H1 (cell line): ENCODE results near the gene AKR1B15. TPM values are rescaled to one million over a fixed set of nuclear protein-coding genes. Genes with fewer than 3 reads are reported as not detected.
A peak's percentile ranks its signal among the peaks of the same experiment; 100 is the strongest.

Source experiments
- CTCF ChIA-PET: fragments of 300-600 bp; sonication (Branson Sonifier 250); formaldehyde crosslinking; loops from one replicate; lab custom pipeline; 2021; ENCODE audit not compliant: partially characterized antibody; lab: Charles Lee
- POLR2A ChIA-PET: fragments of 300-600 bp; sonication (Branson Sonifier 250); formaldehyde crosslinking; loops from one replicate; lab custom pipeline; 2021; ENCODE audit warnings: inconsistent platforms; ENCODE audit not compliant: partially characterized antibody; lab: Charles Lee
- DNase-seq, 2 experiments: peaks; one replicate each; pipeline versions ENCODE4 v3.0.0 to v3.0.0-alpha.2; 2010 to 2022; ENCODE audit warnings: low spot score in 2 of 2, low read depth in 1 of 2, mixed read lengths in 1 of 2
- FAIRE-seq: peaks from 2 replicates; lab custom pipeline; 2011; peaks lifted over from hg19 to GRCh38; lab: Jason Lieb, UNC
- H2AFZ ChIP-seq: 2 replicates; pipeline ENCODE4 v1.8.1; 2012; ENCODE audit warnings: low read length, inconsistent platforms
- H2AK5ac ChIP-seq: 2 replicates; pipeline ENCODE4 v1.6.1; 2013; ENCODE audit warnings: low read depth, low read length
- H2BK120ac ChIP-seq: replicated peaks from 2 replicates; pipeline ENCODE3; 2013; ENCODE audit warnings: low read depth, low read length, inconsistent platforms
- H2BK12ac ChIP-seq: 2 replicates; pipeline ENCODE4 v1.6.1; 2013; ENCODE audit warnings: low read depth, low read length
- H2BK15ac ChIP-seq: 2 replicates; pipeline ENCODE4 v1.6.1; 2013; ENCODE audit warnings: low read length
- H2BK20ac ChIP-seq: 2 replicates; pipeline ENCODE4 v1.6.1; 2013; ENCODE audit warnings: low read length
- H2BK5ac ChIP-seq: 2 replicates; pipeline ENCODE4 v1.6.1; 2013; ENCODE audit warnings: low read depth, low read length
- H3K14ac ChIP-seq: 2 replicates; pipeline ENCODE4 v1.6.1; 2013; ENCODE audit warnings: inconsistent platforms; ENCODE audit not compliant: insufficient read length
- H3K18ac ChIP-seq: 2 replicates; pipeline ENCODE4 v1.6.1; 2013; ENCODE audit warnings: low read length; ENCODE audit errors: extremely low read depth
- H3K23ac ChIP-seq: 2 replicates; pipeline ENCODE4 v1.6.1; 2013; ENCODE audit warnings: inconsistent platforms; ENCODE audit not compliant: insufficient read length
- H3K23me2 ChIP-seq: 2 replicates; pipeline ENCODE4 v1.6.1; 2013; ENCODE audit warnings: low read depth, low read length
- H3K27ac ChIP-seq: 2 replicates; pipeline ENCODE4 v1.6.1; 2011; ENCODE audit warnings: low read depth, low read length, inconsistent platforms
- H3K27me3 ChIP-seq, 4 experiments: replicated peaks in 1 of 4; 1 replicate in 1 of 4; 2 replicates in 3 of 4; pipeline versions ENCODE4 v1.6.1 to v1.8.1; 2011 to 2013; ENCODE audit warnings: low read length in 3 of 4, mild to moderate bottlenecking in 3 of 4, inconsistent platforms in 2 of 4, mixed read lengths in 2 of 4, moderate library complexity in 1 of 4; ENCODE audit not compliant: control insufficient read depth in 3 of 4, insufficient read depth in 3 of 4; ENCODE audit errors: extremely low read depth in 1 of 4
- H3K36me3 ChIP-seq, 4 experiments: 2 replicates each; pipeline versions ENCODE4 v1.6.1 to v1.8.1; 2011 to 2013; ENCODE audit warnings: mild to moderate bottlenecking in 4 of 4, low read length in 3 of 4, moderate library complexity in 2 of 4, control low read depth in 1 of 4, inconsistent platforms in 1 of 4; ENCODE audit not compliant: insufficient read depth in 4 of 4, control insufficient read depth in 2 of 4
- H3K4ac ChIP-seq: replicated peaks from 2 replicates; pipeline ENCODE3; 2013; ENCODE audit warnings: low read length, low read depth, mixed read lengths, inconsistent platforms; ENCODE audit not compliant: insufficient read length
- H3K4me1 ChIP-seq, 4 experiments: replicated peaks in 1 of 4; 1 replicate in 1 of 4; 2 replicates in 3 of 4; pipeline versions ENCODE4 v1.6.1 to v1.8.1; 2011 to 2013; ENCODE audit warnings: low read length in 3 of 4, inconsistent platforms in 2 of 4, mixed read lengths in 1 of 4; ENCODE audit not compliant: insufficient read depth in 4 of 4, control insufficient read depth in 3 of 4
- H3K4me2 ChIP-seq, 2 experiments: 2 replicates each; pipeline versions ENCODE4 v1.6.1 to v1.8.1; 2011 to 2013; ENCODE audit warnings: low read depth in 2 of 2, low read length in 2 of 2, control low read depth in 1 of 2, inconsistent platforms in 1 of 2, mild to moderate bottlenecking in 1 of 2; ENCODE audit not compliant: insufficient read depth in 1 of 2
- H3K4me3 ChIP-seq, 4 experiments: fragments of 200-600, 300-600 bp in 1 of 4; sonication (generic), shearing (Covaris generic), sonication (Bioruptor Twin) in 1 of 4; 2 replicates each; pipeline versions ENCODE4 v1.5.1 to v1.8.1; 2011 to 2016; ENCODE audit warnings: low read length in 4 of 4, low read depth in 3 of 4, control low read depth in 2 of 4, inconsistent platforms in 2 of 4, mild to moderate bottlenecking in 2 of 4, mixed read lengths in 1 of 4, moderate library complexity in 1 of 4; ENCODE audit not compliant: insufficient read depth in 2 of 4; ENCODE audit errors: extremely low read depth in 1 of 4
- H3K56ac ChIP-seq: replicated peaks from 2 replicates; pipeline ENCODE3; 2013; ENCODE audit warnings: low read depth, mild to moderate bottlenecking, mixed read lengths, low read length, inconsistent platforms; ENCODE audit not compliant: insufficient read length
- H3K79me1 ChIP-seq: 2 replicates; pipeline ENCODE4 v1.6.1; 2013; ENCODE audit warnings: low read depth, low read length, control low read depth
- H3K79me2 ChIP-seq, 2 experiments: 2 replicates each; pipeline versions ENCODE4 v1.6.1 to v1.8.1; 2012 to 2013; ENCODE audit warnings: low read length in 2 of 2, mild to moderate bottlenecking in 2 of 2, inconsistent platforms in 1 of 2; ENCODE audit not compliant: insufficient read depth in 2 of 2, control insufficient read depth in 1 of 2
- H3K9ac ChIP-seq, 4 experiments: replicated peaks in 1 of 4; 1 replicate in 1 of 4; 2 replicates in 3 of 4; pipeline versions ENCODE4 v1.6.1 to v1.8.1; 2011 to 2013; ENCODE audit warnings: low read depth in 3 of 4, low read length in 3 of 4, control low read depth in 2 of 4, mild to moderate bottlenecking in 2 of 4, moderate library complexity in 2 of 4, inconsistent platforms in 1 of 4; ENCODE audit errors: extremely low read depth in 1 of 4
- H3K9me3 ChIP-seq, 2 experiments: 2 replicates each; pipeline versions ENCODE4 v1.6.1 to v1.8.1; 2012 to 2013; ENCODE audit warnings: mild to moderate bottlenecking in 2 of 2, moderate library complexity in 2 of 2, control low read depth in 1 of 2, inconsistent platforms in 1 of 2, low read depth in 1 of 2, low read length in 1 of 2, mixed read lengths in 1 of 2; ENCODE audit not compliant: insufficient read depth in 2 of 2
- H4K20me1 ChIP-seq, 2 experiments: replicated peaks in 1 of 2; 2 replicates each; pipeline versions ENCODE3 to v1.8.1; 2011 to 2013; ENCODE audit warnings: inconsistent platforms in 2 of 2, low read length in 2 of 2, mild to moderate bottlenecking in 1 of 2; ENCODE audit not compliant: insufficient read depth in 2 of 2, control insufficient read depth in 1 of 2
- H4K5ac ChIP-seq: 2 replicates; pipeline ENCODE4 v1.6.1; 2013; ENCODE audit warnings: low read length, low read depth, mixed read lengths, inconsistent platforms; ENCODE audit not compliant: insufficient read length
- H4K8ac ChIP-seq: 2 replicates; pipeline ENCODE4 v1.8.0; 2013; ENCODE audit warnings: mild to moderate bottlenecking, moderate library complexity, low read length, inconsistent platforms; ENCODE audit not compliant: insufficient read depth; ENCODE audit errors: extremely low read depth
- H4K91ac ChIP-seq: replicated peaks from 2 replicates; pipeline ENCODE3; 2013; ENCODE audit warnings: low read length, mixed read lengths, inconsistent platforms; ENCODE audit not compliant: insufficient read length
- BACH1 ChIP-seq: IDR thresholded peaks from 2 replicates; pipeline ENCODE4 v1.6.1; 2012; ENCODE audit warnings: low read length, improper control_type of control experiment
- EP300 ChIP-seq, 2 experiments: IDR thresholded peaks; 1 replicate in 1 of 2; 2 replicates in 1 of 2; pipeline ENCODE4 v1.6.1; 2011 to 2012; ENCODE audit warnings: low read depth in 2 of 2, low read length in 2 of 2, mild to moderate bottlenecking in 2 of 2, borderline replicate concordance in 1 of 2, inconsistent platforms in 1 of 2, moderate library complexity in 1 of 2
- KDM1A ChIP-seq: fragments of 200-600, 300-600 bp; sonication (generic); IDR thresholded peaks from 2 replicates; pipeline ENCODE4 v1.7.1; 2016; ENCODE audit warnings: mild to moderate bottlenecking, low read length, borderline replicate concordance
- KDM5A ChIP-seq: fragments of 200-600 bp; IDR thresholded peaks from 2 replicates; pipeline ENCODE4 v1.7.1; 2012; ENCODE audit warnings: mild to moderate bottlenecking, low read length, inconsistent platforms, mixed read lengths
- RAD21 ChIP-seq, 2 experiments: IDR thresholded peaks in 1 of 2; conservative IDR thresholded peaks in 1 of 2; 2 replicates each; pipeline ENCODE4 v1.6.1; 2011; ENCODE audit warnings: low read depth in 2 of 2, low read length in 2 of 2, improper control_type of control experiment in 1 of 2, inconsistent platforms in 1 of 2, mild to moderate bottlenecking in 1 of 2, moderate library complexity in 1 of 2
- RNF2 ChIP-seq: fragments of 200-900, 300-1000 bp; sonication (generic); IDR thresholded peaks from 2 replicates; pipeline ENCODE4 v1.7.1; 2016; ENCODE audit warnings: borderline replicate concordance, low read depth, mild to moderate bottlenecking, antibody characterized with exemption, low read length; ENCODE audit not compliant: poor library complexity, severe bottlenecking; ENCODE audit errors: missing control alignments
- SAP30 ChIP-seq: fragments of 300-600 bp; sonication (generic); IDR thresholded peaks from 2 replicates; pipeline ENCODE4 v1.7.1; 2012; ENCODE audit warnings: low read length, moderate library complexity, mild to moderate bottlenecking, inconsistent platforms; ENCODE audit not compliant: insufficient read depth, insufficient replicate concordance
- SIN3A ChIP-seq, 2 experiments: IDR thresholded peaks in 1 of 2; conservative IDR thresholded peaks in 1 of 2; 2 replicates each; pipeline ENCODE4 v1.6.1; 2011 to 2012; ENCODE audit warnings: low read length in 2 of 2, improper control_type of control experiment in 1 of 2, low read depth in 1 of 2, mild to moderate bottlenecking in 1 of 2
- SIX5 ChIP-seq: IDR thresholded peaks from 2 replicates; pipeline ENCODE4 v1.6.1; 2011; ENCODE audit warnings: mild to moderate bottlenecking, low read depth, low read length
- SP4 ChIP-seq: IDR thresholded peaks from 2 replicates; pipeline ENCODE4 v1.6.1; 2012; ENCODE audit warnings: low read length, inconsistent platforms
- SUZ12 ChIP-seq: fragments of 200-600 bp; sonication (generic); IDR thresholded peaks from 2 replicates; pipeline ENCODE4 v1.6.1; 2012; ENCODE audit warnings: mild to moderate bottlenecking, inconsistent platforms, low read length, moderate library complexity, mixed read lengths
- WGBS, 2 experiments: shearing (Covaris generic) in 1 of 2; methylation state at CpG; one replicate each; pipeline versions ENCODE4 v1.1.6 to v1.1.7; 2013 to 2015; ENCODE audit warnings: low lambda C conversion rate in 2 of 2, mixed read lengths in 2 of 2, inconsistent platforms in 1 of 2, low coverage in 1 of 2, missing lambda C conversion rate in 1 of 2; ENCODE audit not compliant: insufficient replicate concordance in 2 of 2, insufficient coverage in 1 of 2, insufficient read length in 1 of 2; ENCODE audit errors: extremely low coverage in 1 of 2, missing lambda C conversion rate in 1 of 2; 5-methylcytosine and 5-hydroxymethylcytosine counted together
- polyA plus RNA-seq, 7 experiments: library from polyadenylated mRNA; depleted of rRNA in 3 of 7; stranded (reverse) in 5 of 7; unstranded in 2 of 7; fragments of >200 nt in 5 of 7; fragments of 200-250 nt in 2 of 7; gene quantifications; 1 replicate in 5 of 7; 2 replicates in 1 of 7; 4 replicates in 1 of 7; pipeline versions ENCODE4 v1.2.1 to v1.2.3, GENCODE V29; 2011 to 2013; ENCODE audit warnings: missing spikeins in 2 of 7, mixed read lengths in 2 of 7
- total RNA-seq: library from RNA; stranded (reverse); fragmentation: NEBNext Ultra II Directional; extraction: Animal tissue kit (Norgen Biotek cat#: 25700); gene quantifications from 2 replicates; pipeline ENCODE4 v1.2.1, GENCODE V29; 2021
- TF ChIP-seq, protein P1 (sequence below): IDR thresholded peaks from 2 replicates; pipeline ENCODE4 v1.6.1; 2012; ENCODE audit warnings: inconsistent platforms

AKR1B15 gene
- total and polyA plus RNA-seq, 2 of the 8 experiments (the other 6 are each of a cell fraction or from before 2014, with no cell fraction given), result 0.15 to 0.47 TPM

DNA sequence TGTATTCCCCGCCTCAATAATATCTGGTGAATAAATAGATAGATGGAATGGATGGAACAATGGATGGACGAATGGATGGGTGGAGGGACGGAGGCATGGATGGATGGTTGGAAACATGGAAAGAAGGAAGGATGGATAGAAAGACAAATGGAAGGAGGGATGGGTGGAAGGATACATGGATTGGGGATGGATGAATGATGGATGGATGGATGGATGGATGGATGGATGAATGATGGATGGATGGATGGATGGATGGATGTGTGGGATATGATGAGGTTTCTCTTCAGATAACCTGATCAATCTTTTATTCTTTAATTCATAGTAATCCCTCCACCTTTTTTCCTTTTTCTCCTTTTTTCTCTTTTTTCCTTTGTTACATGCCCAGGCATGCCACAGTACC is 3.0 kb upstream of the AKR1B15 start:
- no peak for FAIRE-seq
- TF ChIP-seq SIN3A (conservative IDR thresholded peaks at IDR 0.05 in 1 of 2, IDR thresholded peaks at IDR 0.05 in 1 of 2; ENCODE audit: low read depth in 1 of 2, low read length in 2 of 2) (no peak), SP4 (no peak), SUZ12 (no peak), RNF2 (no peak), RAD21 (IDR thresholded peaks at IDR 0.05 in 1 of 2, conservative IDR thresholded peaks at IDR 0.05 in 1 of 2; ENCODE audit: low read depth in 2 of 2, low read length in 2 of 2) (no peak), SAP30 (no peak), KDM5A (no peak), KDM1A (no peak), EP300 (IDR thresholded peaks at IDR 0.05; ENCODE audit: borderline replicate concordance in 1 of 2, low read depth in 2 of 2, low read length in 2 of 2) (no peak), SIX5 (no peak), BACH1 (no peak)
- TF ChIP-seq, protein P1, sequence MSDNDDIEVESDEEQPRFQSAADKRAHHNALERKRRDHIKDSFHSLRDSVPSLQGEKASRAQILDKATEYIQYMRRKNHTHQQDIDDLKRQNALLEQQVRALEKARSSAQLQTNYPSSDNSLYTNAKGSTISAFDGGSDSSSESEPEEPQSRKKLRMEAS, result no peak

More for the DNA sequence above, 3.0 kb upstream of the AKR1B15 start:
- Histone ChIP-seq H2AFZ (no peak overlapping the region), H3K23ac (no peak overlapping the region), H3K4ac (peak overlapping the region; percentile 76), H4K20me1 (no peaks in the 10 kb centered on the region), H2BK12ac (peak overlapping the region; percentile 80), H3K79me2 (no peaks in the 10 kb centered on the region), H2BK15ac (no peak overlapping the region), H3K4me2 (no peak overlapping the region; a peak in 1 of 4 replicates), H3K4me3 (no peak overlapping the region), H4K5ac (no peak overlapping the region), H3K56ac (no peak overlapping the region), H4K91ac (peak overlapping the region; percentile 79), H3K4me1 (peaks cover 8 to 14% (median 9%) of the 10 kb centered on the region in 4 experiments), H3K9ac (no peak overlapping the region), H3K27ac (no peak overlapping the region), H3K79me1 (no peaks in the 10 kb centered on the region), H3K14ac (no peak overlapping the region), H2BK20ac (peak overlapping the region; percentile 97; the same call in 1 of the 2 replicates), H3K27me3 (no peaks in the 10 kb centered on the region; a peak in 1 of 7 replicates), H2AK5ac (no peak overlapping the region), H3K18ac (peak overlapping the region; percentile 73; the same call in 1 of the 2 replicates), H4K8ac (no peak overlapping the region), H2BK5ac (peak overlapping the region; percentile 95; the same call in 1 of the 2 replicates), H3K9me3 (no peaks in the 10 kb centered on the region), H3K23me2 (peaks cover 4% of the 10 kb centered on the region; the same call in 1 of the 2 replicates), H2BK120ac (peak overlapping the region; percentile 19), H3K36me3 (no peaks in the 10 kb centered on the region)
- CTCF ChIA-PET, result interaction anchor here (1.4 to 3.5 kb wide), 7 partner anchors 10 to 36 kb away, joined by 4 to 33 read pairs (median 12); no protein-coding TSS in a partner anchor
- no peak for DNase-seq
- WGBS, 2 experiments, result 90% methylated on average over 3 of the region's 3 CpGs; no CpG with 5 or more reads in 1 of the 2 experiments
- POLR2A ChIA-PET, result no interaction called here
